Skeletal muscle cell (primary cell): ENCODE measurements around the gene KLHL28.

Source experiments
- DNase-seq: peaks from one replicate; pipeline ENCODE4 v3.0.0-alpha.2; 2010; ENCODE audit warnings: low read depth
- H3K4me3 ChIP-seq: 2 replicates; pipeline ENCODE4 v1.5.1; 2011; ENCODE audit warnings: low read depth, mild to moderate bottlenecking, control low read depth, low read length, moderate library complexity

KLHL28 gene, protein sequence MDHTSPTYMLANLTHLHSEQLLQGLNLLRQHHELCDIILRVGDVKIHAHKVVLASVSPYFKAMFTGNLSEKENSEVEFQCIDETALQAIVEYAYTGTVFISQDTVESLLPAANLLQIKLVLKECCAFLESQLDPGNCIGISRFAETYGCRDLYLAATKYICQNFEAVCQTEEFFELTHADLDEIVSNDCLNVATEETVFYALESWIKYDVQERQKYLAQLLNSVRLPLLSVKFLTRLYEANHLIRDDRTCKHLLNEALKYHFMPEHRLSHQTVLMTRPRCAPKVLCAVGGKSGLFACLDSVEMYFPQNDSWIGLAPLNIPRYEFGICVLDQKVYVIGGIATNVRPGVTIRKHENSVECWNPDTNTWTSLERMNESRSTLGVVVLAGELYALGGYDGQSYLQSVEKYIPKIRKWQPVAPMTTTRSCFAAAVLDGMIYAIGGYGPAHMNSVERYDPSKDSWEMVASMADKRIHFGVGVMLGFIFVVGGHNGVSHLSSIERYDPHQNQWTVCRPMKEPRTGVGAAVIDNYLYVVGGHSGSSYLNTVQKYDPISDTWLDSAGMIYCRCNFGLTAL

DNA sequence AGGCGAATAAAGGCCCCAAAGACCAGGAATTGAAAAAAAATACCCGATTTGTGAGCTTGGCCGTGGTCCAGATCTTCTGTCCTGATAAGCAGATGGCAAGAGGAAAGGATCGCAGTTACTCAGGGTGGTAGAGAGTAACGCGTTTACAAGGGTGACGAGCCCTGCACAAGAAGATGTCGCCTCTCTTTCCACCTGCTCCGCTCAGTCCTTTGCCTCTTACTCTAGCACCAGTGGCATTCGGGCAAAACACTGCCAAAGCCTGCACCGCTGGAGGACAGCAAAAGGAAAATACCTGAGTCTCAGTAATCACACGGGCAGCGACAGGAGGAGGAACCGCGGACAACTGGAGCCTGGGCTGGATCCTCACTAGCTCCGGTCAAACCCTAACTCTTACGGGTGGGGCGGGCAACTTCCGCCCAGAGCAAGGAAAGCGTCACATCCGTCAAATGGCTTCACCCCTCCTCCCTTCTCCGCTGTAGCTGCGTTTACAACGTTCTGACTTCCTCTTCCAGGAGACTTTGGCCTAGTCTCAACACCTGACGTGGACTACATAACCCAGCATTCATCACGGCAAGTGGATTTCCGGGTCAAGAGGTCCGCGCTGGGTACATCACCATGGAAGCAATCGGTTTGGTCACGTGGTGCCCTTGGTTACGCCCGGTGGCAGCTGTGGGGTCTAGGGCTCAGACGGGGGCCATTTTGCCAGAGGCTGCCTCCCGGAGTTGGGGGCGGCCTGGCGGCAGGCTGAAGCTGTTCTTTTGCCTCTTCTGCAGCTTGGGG is at the start of gene KLHL28, which contains the start of gene TOGARAM1:
Gene KLHL28 (minus strand): TSS at position 394 of the 780 bp plus-strand sequence. CDS start 16,019 bp downstream, outside the sequence.
Gene TOGARAM1 (plus strand): TSS at position 637 of the 780 bp plus-strand sequence. CDS start 232 bp downstream, outside the sequence.
- peak; percentile 99 for DNase-seq
- H3K4me3 ChIP-seq: peak within 1 kb of the TSS; percentile 71

DNA sequence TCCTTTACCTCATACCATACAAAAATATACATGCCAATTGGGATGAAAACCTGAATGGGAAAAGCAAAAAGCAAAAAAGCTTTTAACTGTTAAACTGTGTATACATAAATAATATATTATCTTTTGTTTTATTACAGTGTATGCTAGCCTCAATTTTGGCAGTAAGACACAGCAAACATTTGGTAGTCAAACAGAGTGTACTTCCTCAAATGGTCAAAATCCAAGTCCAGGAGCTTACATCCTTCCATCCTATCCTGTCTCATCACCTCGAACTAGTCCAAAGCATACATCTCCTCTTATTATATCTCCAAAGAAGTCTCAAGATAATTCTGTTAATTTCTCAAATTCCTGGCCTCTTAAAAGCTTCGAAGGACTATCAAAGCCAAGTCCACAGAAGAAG is 42.2 kb upstream of the KLHL28 start:
- H3K4me3 ChIP-seq: no peak overlapping the region

DNA sequence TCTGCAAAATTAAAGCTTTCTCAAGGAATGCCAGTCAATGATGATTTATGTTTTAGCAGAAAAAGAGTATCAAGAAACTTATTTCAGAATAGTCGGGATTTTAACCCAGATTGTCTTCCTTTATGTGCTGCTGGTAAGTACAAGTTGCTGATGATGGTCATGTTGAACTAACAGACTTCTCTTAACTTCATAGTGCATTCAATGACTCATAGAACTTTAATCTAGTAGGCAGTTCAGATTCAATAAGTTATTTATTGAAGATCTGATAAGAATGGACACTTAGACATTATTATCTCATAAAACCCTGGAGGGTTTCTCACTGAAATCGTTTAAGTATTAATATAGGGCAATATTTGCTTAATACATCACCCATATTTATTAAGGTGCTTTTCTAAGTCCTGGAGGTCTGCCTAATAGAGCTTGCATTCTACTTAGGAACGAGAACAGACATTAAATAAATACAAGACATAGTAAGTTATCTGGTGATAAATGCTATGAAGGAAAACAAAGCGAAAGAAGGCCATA is 34.1 kb upstream of the KLHL28 start:
- DNase-seq: no peak
- H3K4me3 ChIP-seq: no peak overlapping the region

More for the DNA sequence above, 42.2 kb upstream of the KLHL28 start:
- no peak for DNase-seq

DNA sequence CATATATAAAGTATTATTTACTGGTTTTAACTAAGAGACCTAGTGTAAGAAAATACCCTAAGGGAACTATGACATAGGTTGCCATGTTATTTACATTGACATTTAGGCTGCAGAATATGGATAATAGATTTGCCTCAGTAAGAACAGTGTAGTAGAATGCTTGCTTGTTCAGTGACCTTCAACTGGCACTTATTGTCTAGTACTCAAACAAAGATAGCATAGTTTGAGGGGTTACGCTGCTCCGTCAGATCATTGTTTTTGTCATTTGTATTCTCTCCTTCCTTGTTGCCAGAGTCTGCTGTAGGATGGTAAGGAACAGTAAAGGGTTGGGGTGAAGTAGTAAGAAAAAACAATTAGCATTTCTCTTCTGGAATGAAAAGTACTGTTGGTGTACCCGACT is 33.4 kb upstream of the KLHL28 start:
- H3K4me3 ChIP-seq: no peak overlapping the region
- no peak for DNase-seq

DNA sequence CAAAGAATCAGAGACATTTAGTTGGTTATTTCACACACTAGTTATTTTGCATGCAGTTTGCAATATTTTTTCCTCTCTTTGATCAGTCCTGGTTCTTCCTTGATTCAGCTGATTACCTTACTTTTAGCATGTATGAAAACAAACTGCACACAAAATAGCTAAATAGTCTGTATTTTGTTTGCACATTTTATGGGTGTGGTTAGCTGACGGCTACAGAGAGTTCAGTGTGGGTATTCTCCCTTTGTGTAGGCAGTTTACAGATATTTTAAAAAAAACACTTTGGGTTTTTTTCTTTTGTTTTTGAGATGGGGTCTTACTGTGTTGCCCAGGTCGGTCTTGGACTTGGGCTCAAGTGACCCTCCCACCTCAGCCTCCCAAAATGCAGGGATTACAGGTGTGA is 28.8 kb upstream of the KLHL28 start:
- DNase-seq: no peak

DNA sequence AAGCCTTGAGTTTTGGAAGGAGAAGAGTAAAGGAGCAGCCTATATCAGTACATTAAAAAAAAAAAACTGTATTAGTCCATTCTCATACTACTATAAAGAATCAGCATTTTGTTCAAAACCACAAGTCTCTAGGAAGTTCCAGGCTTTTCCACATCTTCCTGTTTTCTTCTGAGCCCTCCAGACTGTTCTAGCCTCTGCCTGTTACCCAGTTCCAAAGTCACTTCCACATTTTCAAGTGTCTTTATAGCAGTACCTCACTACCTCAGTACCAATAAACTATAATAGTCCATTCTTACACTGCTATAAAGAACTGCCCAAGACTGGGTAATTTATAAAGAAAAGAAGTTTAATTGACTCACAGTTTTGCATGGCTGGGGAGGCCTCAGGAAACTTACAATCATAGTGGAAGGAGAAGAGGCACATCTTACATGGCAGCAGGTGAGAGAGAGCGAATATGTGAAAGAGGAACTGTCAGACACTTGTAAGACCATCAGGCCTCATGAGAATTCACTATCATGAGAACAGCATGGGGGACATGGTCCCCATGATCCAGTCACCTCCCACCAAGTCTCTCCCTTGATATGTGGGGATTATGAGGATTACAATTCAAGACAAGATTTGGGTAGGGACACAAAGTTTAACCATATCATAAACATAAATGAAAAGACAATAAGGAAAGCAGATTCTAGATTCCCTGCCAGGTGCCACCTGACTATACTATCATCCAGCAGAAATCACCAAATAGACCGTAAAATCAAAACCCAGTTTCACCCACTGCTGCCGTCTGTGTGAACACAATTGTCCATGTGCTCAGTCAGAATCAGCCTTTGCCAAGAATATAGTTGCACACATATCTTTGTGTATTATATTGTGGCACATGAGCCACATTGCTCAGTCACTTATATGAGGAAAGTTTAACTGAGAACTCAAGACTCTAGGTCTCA is 28.0 kb upstream of the KLHL28 start:
- no peak for DNase-seq
- H3K4me3 ChIP-seq: no peak overlapping the region

More for the DNA sequence above, 28.8 kb upstream of the KLHL28 start:
- H3K4me3 ChIP-seq: no peak overlapping the region

DNA sequence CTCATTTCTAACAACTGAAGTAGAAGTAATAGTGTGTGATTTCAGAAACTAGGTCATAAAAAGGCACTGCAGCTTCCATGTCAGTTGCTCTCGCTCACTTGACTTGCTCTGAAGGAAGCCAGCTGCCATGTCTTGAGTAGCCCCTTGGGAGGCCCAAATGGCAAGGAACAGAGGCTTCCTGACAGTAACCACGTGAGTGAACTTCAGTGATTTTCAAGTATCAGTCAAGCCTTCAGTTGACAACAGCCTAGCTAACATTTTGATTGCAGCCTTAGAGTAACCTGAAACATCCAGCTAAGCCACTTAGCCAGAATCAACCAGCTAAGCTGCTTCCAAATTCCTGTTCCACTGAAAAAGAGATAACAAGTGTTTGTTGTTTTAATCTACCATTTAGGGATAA is 26.9 kb upstream of the KLHL28 start:
- DNase-seq: no peak
- H3K4me3 ChIP-seq: no peak overlapping the region

DNA sequence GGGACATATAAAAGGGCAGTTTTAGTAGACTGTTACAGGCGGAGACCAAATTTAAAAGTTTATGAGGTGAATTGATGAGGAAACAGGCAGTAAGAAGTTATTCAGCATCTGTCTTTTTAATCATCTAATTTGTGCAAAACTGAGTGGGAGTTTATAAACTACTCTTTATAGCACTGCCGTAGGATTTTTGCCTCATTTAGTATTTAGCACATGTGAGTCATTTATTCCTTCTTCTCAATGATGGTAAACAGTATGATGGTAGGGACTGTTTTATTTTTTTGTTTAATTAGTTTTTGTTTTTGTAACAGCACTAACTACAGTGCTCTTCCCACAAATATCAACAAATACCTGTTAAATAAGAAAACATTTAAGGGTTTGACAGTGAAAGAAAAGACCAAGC is 20.8 kb upstream of the KLHL28 start:
- H3K4me3 ChIP-seq: no peak overlapping the region
- no peak for DNase-seq

DNA sequence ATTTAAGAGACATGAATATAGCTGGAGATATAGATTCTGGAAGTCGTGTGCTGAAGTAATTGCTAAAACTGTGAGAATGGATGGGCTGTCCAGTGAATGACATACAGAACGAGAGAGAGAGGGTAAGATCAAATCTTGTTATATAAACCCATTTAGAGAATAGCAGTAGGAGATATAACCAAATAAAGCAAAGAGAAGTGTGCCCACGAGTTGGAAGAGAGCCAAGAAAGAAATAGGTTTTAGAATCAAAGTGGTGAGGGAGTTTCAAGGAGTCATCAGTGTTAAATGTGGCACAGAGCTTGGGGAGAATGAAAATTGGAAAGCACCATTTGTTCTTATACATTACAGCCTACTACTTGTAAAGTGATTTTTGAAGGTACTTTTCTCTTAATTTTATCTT is 19.5 kb upstream of the KLHL28 start:
- DNase-seq: no peak
- H3K4me3 ChIP-seq: no peak overlapping the region

DNA sequence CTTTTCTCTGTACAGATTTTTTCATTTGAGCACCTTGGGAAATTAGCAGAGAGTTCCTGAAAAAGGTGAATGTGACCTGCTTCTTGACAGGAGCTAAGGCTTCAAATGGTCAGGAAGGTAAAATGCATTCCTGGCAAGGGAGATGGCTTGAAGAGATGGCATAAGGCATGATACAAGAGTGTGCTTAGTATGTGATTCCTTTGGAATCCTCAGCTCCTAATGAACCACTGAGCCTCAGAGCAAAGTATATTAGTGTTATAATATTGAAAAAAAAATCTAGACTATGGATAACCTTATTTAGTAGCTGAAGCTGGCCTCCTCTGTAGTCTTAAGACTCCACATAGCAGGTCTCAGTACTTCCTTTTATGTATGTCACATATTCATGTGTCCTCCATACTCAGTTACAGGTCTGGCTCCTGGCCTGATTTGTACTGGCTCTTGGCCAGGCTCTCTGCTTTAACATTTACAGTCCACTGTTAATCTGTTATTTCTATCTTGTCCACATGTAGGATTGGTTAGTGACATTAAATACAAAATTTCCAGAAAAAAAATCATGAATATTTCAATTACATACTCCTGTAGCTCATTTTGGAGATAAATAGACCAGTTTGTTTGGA is 18.1 kb upstream of the KLHL28 start:
- H3K4me3 ChIP-seq: no peak overlapping the region
- DNase-seq: no peak

DNA sequence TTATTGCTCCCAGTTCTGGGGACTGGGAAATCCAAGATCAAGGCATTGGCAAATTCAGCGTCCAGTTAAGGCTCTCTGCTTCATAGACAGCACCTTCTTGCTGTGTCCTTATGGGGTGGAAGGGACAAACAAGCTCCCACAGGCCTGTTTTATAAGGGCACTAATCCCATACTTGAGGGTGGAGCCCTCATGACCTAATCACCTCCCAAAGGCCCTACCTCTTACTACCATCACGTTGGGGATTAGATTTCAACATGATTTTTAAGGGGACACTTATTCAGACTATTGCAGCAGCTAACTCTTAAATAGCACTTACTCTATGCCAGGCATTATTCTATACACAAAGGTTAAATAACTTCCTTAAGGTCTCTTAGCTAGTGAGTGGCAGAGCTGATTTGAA is 17.5 kb upstream of the KLHL28 start:
- DNase-seq: no peak
- H3K4me3 ChIP-seq: no peak overlapping the region

DNA sequence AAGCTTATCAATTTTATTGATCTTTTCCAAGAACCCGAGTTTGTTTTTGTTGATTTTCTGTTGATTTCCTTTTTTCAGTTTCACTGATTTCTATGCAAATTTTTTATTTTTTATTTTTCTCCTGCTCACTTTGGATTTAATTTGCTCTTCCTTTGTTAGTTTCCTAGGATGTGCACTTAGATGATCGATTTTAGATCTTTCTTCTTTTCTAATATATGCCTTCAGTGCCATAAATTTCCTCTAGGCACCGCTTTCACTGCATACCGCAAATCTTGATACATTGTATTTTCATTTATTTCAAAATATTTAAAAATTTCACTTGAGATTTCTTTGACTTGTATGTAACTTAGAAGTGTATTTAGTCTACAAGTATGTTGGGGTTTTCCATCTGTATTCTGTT is 9.7 kb upstream of the KLHL28 start:
- DNase-seq: no peak
- H3K4me3 ChIP-seq: no peak overlapping the region

DNA sequence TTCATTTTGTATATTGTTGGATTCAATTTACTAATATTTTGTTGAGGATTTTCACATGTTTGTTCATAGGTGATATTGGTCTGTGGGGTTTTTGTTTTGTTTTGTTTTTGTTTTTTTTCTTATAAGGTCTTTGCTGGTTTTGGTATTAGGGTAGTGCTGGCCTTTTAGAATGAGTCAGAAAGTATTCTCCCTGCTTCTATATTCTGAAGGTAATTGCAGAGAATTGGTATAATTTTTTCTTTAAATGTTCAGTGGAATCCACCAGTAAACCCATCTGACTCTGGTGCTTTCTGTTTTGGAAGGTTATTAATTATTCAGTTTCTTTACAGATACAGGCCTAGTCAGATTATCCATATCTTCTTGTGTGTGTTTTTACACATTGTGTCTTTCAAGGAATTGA is 9.2 kb upstream of the KLHL28 start:
- DNase-seq: no peak
- no peak overlapping the region for H3K4me3 ChIP-seq

DNA sequence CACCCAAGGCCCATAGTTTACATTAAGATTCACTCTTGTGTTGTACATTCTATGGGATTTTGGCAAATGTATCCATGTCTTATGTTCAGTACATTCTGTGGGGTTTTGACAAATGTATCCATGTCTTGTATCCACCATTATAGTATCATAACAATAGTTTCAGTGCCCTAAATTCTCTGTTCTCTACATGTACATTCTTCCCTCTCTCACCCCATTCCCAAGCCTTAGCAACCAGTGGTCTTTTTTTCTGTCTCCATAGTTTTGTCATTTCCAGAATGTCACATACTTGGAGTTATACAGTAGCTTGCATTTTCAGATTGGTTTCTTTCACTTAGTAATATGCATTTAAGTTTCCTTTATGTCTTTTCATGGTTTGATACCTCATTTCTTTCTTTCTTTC is 7.0 kb upstream of the KLHL28 start:
- no peak for DNase-seq
- no peak overlapping the region for H3K4me3 ChIP-seq

DNA sequence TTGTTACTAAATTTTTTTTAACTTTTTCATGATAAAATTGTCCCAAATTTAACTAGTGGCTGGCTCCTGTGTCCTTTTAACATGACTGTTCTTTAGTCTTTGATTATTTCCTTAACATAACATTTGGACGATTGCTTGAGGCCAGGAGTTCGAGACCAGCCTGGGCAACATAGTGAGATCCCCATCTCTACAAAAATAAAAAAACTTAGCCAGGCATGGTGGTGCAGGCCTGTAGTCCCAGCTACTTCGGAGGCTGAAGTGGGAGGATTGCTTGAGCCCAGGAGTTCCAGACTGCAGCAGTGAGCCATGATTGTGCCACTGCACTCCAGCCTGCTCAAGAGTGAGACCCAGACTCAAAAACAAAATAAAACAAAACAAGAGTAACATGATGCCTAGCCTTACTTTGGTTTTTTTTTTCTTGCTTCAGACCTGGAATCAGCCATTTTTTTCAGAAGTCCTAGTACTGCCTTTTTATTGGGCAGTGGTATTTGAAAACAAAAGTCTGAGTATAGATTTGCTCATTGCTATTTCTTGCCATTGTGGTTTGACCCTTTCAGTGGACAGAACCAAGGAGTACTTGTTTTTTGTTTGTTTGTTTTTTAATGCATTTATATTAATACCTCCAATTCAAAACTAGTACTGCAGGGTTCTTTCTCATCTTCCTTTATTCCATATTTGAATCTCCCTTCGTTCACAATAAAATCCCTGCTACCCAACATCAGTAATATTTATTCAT is 5.0 kb upstream of the KLHL28 start:
- no peak for DNase-seq
- peak overlapping the region; percentile 28 for H3K4me3 ChIP-seq

DNA sequence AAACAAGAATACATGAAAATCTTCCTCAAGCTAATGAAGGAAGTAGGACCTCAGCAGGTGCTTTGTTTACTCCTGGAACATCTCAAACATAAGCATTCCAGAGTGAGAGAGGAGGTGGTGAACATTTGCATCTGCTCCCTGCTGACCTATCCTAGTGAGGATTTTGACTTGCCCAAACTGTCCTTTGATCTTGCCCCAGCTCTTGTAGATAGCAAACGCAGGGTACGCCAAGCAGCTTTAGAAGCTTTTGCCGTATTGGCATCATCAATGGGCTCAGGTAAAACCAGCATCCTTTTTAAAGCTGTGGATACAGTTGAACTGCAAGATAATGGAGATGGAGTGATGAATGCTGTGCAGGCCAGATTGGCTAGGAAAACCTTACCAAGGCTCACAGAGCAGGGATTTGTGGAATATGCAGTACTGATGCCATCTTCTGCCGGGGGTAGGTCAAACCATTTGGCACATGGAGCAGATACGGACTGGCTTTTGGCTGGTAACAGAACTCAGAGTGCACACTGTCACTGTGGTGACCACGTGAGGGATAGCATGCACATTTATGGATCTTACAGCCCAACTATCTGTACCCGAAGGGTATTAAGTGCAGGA is 2.1 kb upstream of the KLHL28 start:
- DNase-seq: no peak
- H3K4me3 ChIP-seq: peak overlapping the region; percentile 71

DNA sequence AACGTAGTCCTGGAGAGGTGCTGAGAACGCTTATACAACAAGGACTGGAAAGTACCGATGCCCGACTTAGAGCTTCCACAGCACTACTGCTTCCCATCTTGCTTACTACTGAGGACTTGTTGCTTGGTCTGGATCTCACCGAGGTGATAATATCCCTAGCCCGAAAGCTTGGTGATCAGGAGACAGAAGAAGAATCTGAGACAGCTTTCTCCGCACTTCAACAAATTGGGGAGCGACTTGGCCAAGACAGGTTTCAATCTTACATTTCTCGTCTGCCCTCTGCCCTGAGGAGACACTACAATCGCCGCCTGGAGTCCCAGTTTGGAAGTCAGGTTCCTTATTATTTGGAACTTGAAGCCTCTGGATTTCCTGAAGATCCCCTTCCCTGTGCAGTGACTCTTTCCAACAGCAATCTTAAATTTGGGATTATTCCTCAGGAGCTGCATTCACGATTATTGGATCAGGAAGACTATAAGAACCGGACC is 1.3 kb upstream of the KLHL28 start:
- no peak for DNase-seq
- peak overlapping the region; percentile 71 for H3K4me3 ChIP-seq
